ENCODE results near the gene OAF. TPM values are rescaled to one million over a fixed set of nuclear protein-coding genes. Genes with fewer than 3 reads are reported as not detected.

OAF gene
- total RNA-seq, 1 donor from 2014 or later: 20.9 TPM

GRCh38 chr11:120185706-120186455, 25.0 kb upstream of the OAF start:
- Histone ChIP-seq H3K9me3 (ENCODE audit: insufficient read depth, low read depth, low read length) (no peaks in the 10 kb centered on the region), H3K4me2 (ENCODE audit: low read length) (no peak overlapping the region), H3K27ac (ENCODE audit: low read depth, low read length) (no peak overlapping the region), H4K20me1 (ENCODE audit: insufficient read depth, low read length) (no peaks in the 10 kb centered on the region), H3K4me1 (ENCODE audit: insufficient read depth, low read length) (peaks cover 11% of the 10 kb centered on the region), H2AFZ (ENCODE audit: low read depth, low read length) (no peak overlapping the region), H3K4me3 (ENCODE audit: insufficient read depth, low read depth, low read length) (no peak overlapping the region), H3K36me3 (ENCODE audit: insufficient read depth, low read length) (no peaks in the 10 kb centered on the region), H3K27me3 (ENCODE audit: insufficient read depth, low read length) (peaks cover 6% of the 10 kb centered on the region), H3K79me2 (ENCODE audit: insufficient read depth, low read length) (no peaks in the 10 kb centered on the region), H3K9ac (ENCODE audit: low read length) (no peak overlapping the region)
- Mint-ChIP-seq H3K4me1 (ENCODE audit: low read depth, unreplicated experiment) (peaks cover 11% of the 10 kb centered on the region), H3K4me3 (ENCODE audit: unreplicated experiment) (no peak overlapping the region), H3K36me3 (ENCODE audit: low read depth, unreplicated experiment) (no peaks in the 10 kb centered on the region), H3K27me3 (ENCODE audit: low read depth, unreplicated experiment) (peaks cover 47% of the 10 kb centered on the region), H3K27ac (ENCODE audit: unreplicated experiment) (no peak overlapping the region), H3K9me3 (ENCODE audit: unreplicated experiment) (no peaks in the 10 kb centered on the region)
- DNase-seq (ENCODE audit: low read depth) (no peak), FAIRE-seq (no peak)
- TF ChIP-seq CTCF (IDR thresholded peaks at IDR 0.05; ENCODE audit: insufficient read depth, low read depth, low read length) (no peak), EZH2 (IDR thresholded peaks at IDR 0.05; ENCODE audit: insufficient read depth, low read length) (no peak)

GRCh38 chr11:120186456-120186773, 24.4 kb upstream of the OAF start:
- Histone ChIP-seq H4K20me1 (ENCODE audit: insufficient read depth, low read length) (no peaks in the 10 kb centered on the region), H3K36me3 (ENCODE audit: insufficient read depth, low read length) (no peaks in the 10 kb centered on the region), H3K4me3 (ENCODE audit: insufficient read depth, low read depth, low read length) (no peak overlapping the region), H3K4me1 (ENCODE audit: insufficient read depth, low read length) (peaks cover 8% of the 10 kb centered on the region), H3K27me3 (ENCODE audit: insufficient read depth, low read length) (peaks cover 11% of the 10 kb centered on the region), H3K4me2 (ENCODE audit: low read length) (no peak overlapping the region), H3K79me2 (ENCODE audit: insufficient read depth, low read length) (no peaks in the 10 kb centered on the region), H3K27ac (ENCODE audit: low read depth, low read length) (no peak overlapping the region), H3K9me3 (ENCODE audit: insufficient read depth, low read depth, low read length) (no peaks in the 10 kb centered on the region), H3K9ac (ENCODE audit: low read length) (no peak overlapping the region), H2AFZ (ENCODE audit: low read depth, low read length) (no peak overlapping the region)
- peaks cover 10% of the 10 kb centered on the region for H3K4me1 Mint-ChIP-seq (ENCODE audit: low read depth, unreplicated experiment)
- no peaks in the 10 kb centered on the region for H3K9me3 Mint-ChIP-seq (ENCODE audit: unreplicated experiment)
- no peaks in the 10 kb centered on the region for H3K36me3 Mint-ChIP-seq (ENCODE audit: low read depth, unreplicated experiment)
- TF ChIP-seq EZH2 (IDR thresholded peaks at IDR 0.05; ENCODE audit: insufficient read depth, low read length): no peak
- no peak for TF ChIP-seq CTCF (IDR thresholded peaks at IDR 0.05; ENCODE audit: insufficient read depth, low read depth, low read length)
- DNase-seq (ENCODE audit: low read depth): no peak
- no peak overlapping the region for H3K4me3 Mint-ChIP-seq (ENCODE audit: unreplicated experiment)
- peaks cover 51% of the 10 kb centered on the region for H3K27me3 Mint-ChIP-seq (ENCODE audit: low read depth, unreplicated experiment)
- FAIRE-seq: no peak
- no peak overlapping the region for H3K27ac Mint-ChIP-seq (ENCODE audit: unreplicated experiment)

All from astrocyte (in vitro differentiated cells and primary cell).